HepG2 (cell line): ENCODE results near the gene LLGL2. TPM values are rescaled to one million over a fixed set of nuclear protein-coding genes. Genes with fewer than 3 reads are reported as not detected.
A peak's percentile ranks its signal among the peaks of the same experiment; 100 is the strongest.

Experiments
- ATRX ChIP-seq: sonication (generic); formaldehyde crosslinking; IDR thresholded peaks from 2 replicates; pipeline ENCODE4 v1.4.0; 2020; ENCODE audit warnings: missing genetic modification reagents, borderline replicate concordance
- CCAR2 ChIP-seq: fragments of 200-400 bp; formaldehyde crosslinking; optimal IDR thresholded peaks from 2 replicates; pipeline ENCODE3; 2018; ENCODE audit warnings: low read depth, mild to moderate bottlenecking, low read length, moderate library complexity
- EED ChIP-seq: sonication (generic); formaldehyde crosslinking; IDR thresholded peaks from 2 replicates; pipeline ENCODE4 v1.5.0; 2020; ENCODE audit warnings: mild to moderate bottlenecking, missing genetic modification reagents
- FOXJ3 ChIP-seq: sonication (generic); formaldehyde crosslinking; IDR thresholded peaks from 2 replicates; pipeline ENCODE4 v1.4.0; 2020; ENCODE audit warnings: missing genetic modification reagents, mild to moderate bottlenecking, borderline replicate concordance
- NCOA2 ChIP-seq: sonication (generic); formaldehyde crosslinking; IDR thresholded peaks from 2 replicates; pipeline ENCODE4 v1.8.0; 2022; ENCODE audit warnings: inconsistent platforms
- NFE2L2 ChIP-seq: fragments of 150-350 bp; IDR thresholded peaks from 2 replicates; pipeline ENCODE4 v1.6.1; 2014; ENCODE audit warnings: low read length
- PHB2 ChIP-seq: fragments of 450-650 bp; IDR thresholded peaks from 2 replicates; pipeline ENCODE4 v1.6.1; 2018; ENCODE audit not compliant: partially characterized antibody
- RARA ChIP-seq: IDR thresholded peaks from 2 replicates; pipeline ENCODE4 v1.6.1; 2016; ENCODE audit warnings: missing genetic modification reagents, missing compliant biosample characterization
- RBFOX2 ChIP-seq: fragments of 200-400 bp; formaldehyde crosslinking; IDR thresholded peaks from 2 replicates; pipeline ENCODE4 v1.6.1; 2017; ENCODE audit warnings: low read depth, mild to moderate bottlenecking, low read length
- SMARCE1 ChIP-seq: fragments of 450-650 bp; IDR thresholded peaks from 2 replicates; pipeline ENCODE4 v1.6.1; 2017; ENCODE audit warnings: borderline replicate concordance
- SP5 ChIP-seq: IDR thresholded peaks from 2 replicates; pipeline ENCODE4 v1.6.1; 2016; ENCODE audit warnings: low read depth, borderline replicate concordance
- TBX3 ChIP-seq: fragments of 450-650 bp; IDR thresholded peaks from 2 replicates; pipeline ENCODE4 v1.6.1; 2017; ENCODE audit warnings: antibody characterized with exemption, mild to moderate bottlenecking, inconsistent platforms, borderline replicate concordance
- YEATS4 ChIP-seq: sonication (generic); formaldehyde crosslinking; IDR thresholded peaks from 2 replicates; pipeline ENCODE4 v1.4.0; 2020; ENCODE audit warnings: missing genetic modification reagents, borderline replicate concordance
- ZNF160 ChIP-seq: sonication (generic); formaldehyde crosslinking; IDR thresholded peaks from 2 replicates; pipeline ENCODE4 v1.8.0; 2022; ENCODE audit warnings: mild to moderate bottlenecking, inconsistent platforms, missing genetic modification reagents
- ZNF253 ChIP-seq: sonication (generic); formaldehyde crosslinking; IDR thresholded peaks from 2 replicates; pipeline ENCODE4 v1.8.0; 2022; ENCODE audit warnings: mild to moderate bottlenecking, missing genetic modification reagents, borderline replicate concordance
- ZNF264 ChIP-seq: sonication (generic); formaldehyde crosslinking; IDR thresholded peaks from 2 replicates; pipeline ENCODE4 v1.4.0; 2020; ENCODE audit warnings: missing genetic modification reagents
- ZNF335 ChIP-seq: sonication (generic); formaldehyde crosslinking; IDR thresholded peaks from 2 replicates; pipeline ENCODE4 v1.4.0; 2020; ENCODE audit warnings: missing genetic modification reagents
- ZNF382 ChIP-seq: sonication (generic); formaldehyde crosslinking; IDR thresholded peaks from 2 replicates; pipeline ENCODE4 v1.5.0; 2020; ENCODE audit warnings: missing genetic modification reagents, mild to moderate bottlenecking, borderline replicate concordance
- ZNF7 ChIP-seq: IDR thresholded peaks from 2 replicates; pipeline ENCODE4 v1.6.1; 2016; ENCODE audit warnings: missing biosample characterization, missing genetic modification reagents
- ZNF841 ChIP-seq: sonication (generic); formaldehyde crosslinking; IDR thresholded peaks from 2 replicates; pipeline ENCODE4 v1.8.1; 2023; ENCODE audit warnings: missing genetic modification reagents, borderline replicate concordance
- ZNF850 ChIP-seq: sonication (generic); formaldehyde crosslinking; conservative IDR thresholded peaks from 2 replicates; pipeline ENCODE4 v1.9.0; 2021; ENCODE audit warnings: mild to moderate bottlenecking, missing genetic modification reagents
- polyA plus RNA-seq, 8 experiments: library from polyadenylated mRNA; depleted of rRNA in 3 of 8; stranded (reverse) in 7 of 8; unstranded in 1 of 8; fragments of >200 nt; fragmentation: Illumina TruSeq in 4 of 8; extraction: Trizol in 4 of 8; gene quantifications; 2 replicates each; pipeline versions ENCODE4 v1.2.1 to v1.2.3, GENCODE V29; 2011 to 2016; ENCODE audit warnings: low read depth in 4 of 8, missing spikeins in 1 of 8, mixed read lengths in 1 of 8; ENCODE audit not compliant: insufficient read depth in 1 of 8
- total RNA-seq, 5 experiments: library from RNA; depleted of rRNA; stranded (reverse); fragments of >200 nt; fragmentation: Illumina TruSeq; extraction: Trizol; gene quantifications; 2 replicates each; pipeline ENCODE4 v1.2.3, GENCODE V29; 2016; ENCODE audit warnings: low read depth in 1 of 5
- TF ChIP-seq, protein P1 (sequence below): IDR thresholded peaks from 2 replicates; pipeline ENCODE4 v1.6.1; 2018; ENCODE audit warnings: missing genetic modification reagents
- TF ChIP-seq, protein P2 (sequence below): sonication (generic); formaldehyde crosslinking; conservative IDR thresholded peaks from 2 replicates; pipeline ENCODE4 v1.8.1; 2023; ENCODE audit warnings: missing genetic modification reagents
- TF ChIP-seq, protein P3 (sequence below): sonication (generic); formaldehyde crosslinking; IDR thresholded peaks from 2 replicates; pipeline ENCODE4 v1.5.0; 2020; ENCODE audit warnings: missing genetic modification reagents
- TF ChIP-seq, protein P4 (sequence below): sonication (generic); formaldehyde crosslinking; IDR thresholded peaks from 2 replicates; pipeline ENCODE4 v1.9.0; 2022; ENCODE audit warnings: missing genetic modification reagents, mild to moderate bottlenecking, borderline replicate concordance

Gene LLGL2
- total and polyA plus RNA-seq, 2 of the 13 experiments (the other 11 are each of a cell fraction or from before 2014, with no cell fraction given), result 83.0 to 86.7 TPM

DNA sequence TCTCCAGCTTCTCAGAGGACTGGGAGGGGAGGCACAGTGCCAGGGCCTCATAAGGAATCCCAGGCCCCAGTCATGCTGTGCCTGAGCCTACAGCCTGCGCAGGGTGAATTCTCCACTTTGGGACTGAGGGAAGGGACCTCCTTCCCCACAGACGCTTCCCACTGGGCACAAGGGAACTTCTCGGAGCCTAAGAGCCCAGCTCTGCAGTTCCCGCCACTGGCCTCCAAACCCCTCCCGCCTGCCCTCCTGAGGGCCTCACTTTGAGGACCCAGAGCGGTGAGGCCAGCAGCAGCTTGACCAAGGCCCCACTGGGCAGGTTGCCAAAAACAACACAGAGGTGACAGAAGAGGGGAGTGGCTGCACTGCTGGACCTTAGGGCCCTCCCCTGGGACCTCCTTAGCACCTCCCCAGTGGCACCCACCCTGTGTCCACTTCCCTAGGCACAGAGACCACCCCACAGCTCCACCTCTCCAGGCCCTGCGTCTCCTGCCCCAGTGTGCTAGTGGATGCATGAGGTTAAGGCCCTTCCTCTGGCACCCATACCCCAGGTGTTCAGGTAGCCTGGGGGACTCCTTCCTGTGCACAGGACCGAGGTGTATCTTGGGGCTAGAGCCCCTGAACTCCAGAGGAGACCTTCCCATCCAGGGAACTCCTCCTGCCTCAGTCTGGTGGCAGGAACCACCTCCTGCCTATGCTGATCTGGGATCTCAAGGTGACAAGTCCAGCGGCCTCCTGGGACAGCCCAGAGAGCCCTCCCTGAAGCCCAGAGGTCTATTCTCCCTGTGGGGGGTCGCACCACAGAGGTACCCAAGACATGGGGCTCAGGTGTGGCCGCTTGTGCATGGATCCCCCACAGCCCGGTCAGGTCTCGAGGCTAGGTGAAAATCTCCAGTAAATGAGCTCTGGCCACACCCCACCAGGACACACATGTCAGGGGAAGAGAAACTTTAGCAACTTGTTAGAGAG is 13.6 kb upstream of the LLGL2 start (continued):
- TF ChIP-seq, protein P1, sequence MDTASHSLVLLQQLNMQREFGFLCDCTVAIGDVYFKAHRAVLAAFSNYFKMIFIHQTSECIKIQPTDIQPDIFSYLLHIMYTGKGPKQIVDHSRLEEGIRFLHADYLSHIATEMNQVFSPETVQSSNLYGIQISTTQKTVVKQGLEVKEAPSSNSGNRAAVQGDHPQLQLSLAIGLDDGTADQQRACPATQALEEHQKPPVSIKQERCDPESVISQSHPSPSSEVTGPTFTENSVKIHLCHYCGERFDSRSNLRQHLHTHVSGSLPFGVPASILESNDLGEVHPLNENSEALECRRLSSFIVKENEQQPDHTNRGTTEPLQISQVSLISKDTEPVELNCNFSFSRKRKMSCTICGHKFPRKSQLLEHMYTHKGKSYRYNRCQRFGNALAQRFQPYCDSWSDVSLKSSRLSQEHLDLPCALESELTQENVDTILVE (CRISPR knock-in tag), result no peak
- peak; percentile 80; the same call in 1 of the 2 replicates for TF ChIP-seq ZNF264 (CRISPR knock-in tag)
- TF ChIP-seq EED (CRISPR knock-in tag), result no peak
- no peak for TF ChIP-seq ZNF253 (CRISPR knock-in tag)
- TF ChIP-seq TBX3, result peak; percentile 99
- no peak for TF ChIP-seq RBFOX2
- TF ChIP-seq, protein P2, sequence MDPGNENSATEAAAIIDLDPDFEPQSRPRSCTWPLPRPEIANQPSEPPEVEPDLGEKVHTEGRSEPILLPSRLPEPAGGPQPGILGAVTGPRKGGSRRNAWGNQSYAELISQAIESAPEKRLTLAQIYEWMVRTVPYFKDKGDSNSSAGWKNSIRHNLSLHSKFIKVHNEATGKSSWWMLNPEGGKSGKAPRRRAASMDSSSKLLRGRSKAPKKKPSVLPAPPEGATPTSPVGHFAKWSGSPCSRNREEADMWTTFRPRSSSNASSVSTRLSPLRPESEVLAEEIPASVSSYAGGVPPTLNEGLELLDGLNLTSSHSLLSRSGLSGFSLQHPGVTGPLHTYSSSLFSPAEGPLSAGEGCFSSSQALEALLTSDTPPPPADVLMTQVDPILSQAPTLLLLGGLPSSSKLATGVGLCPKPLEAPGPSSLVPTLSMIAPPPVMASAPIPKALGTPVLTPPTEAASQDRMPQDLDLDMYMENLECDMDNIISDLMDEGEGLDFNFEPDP, result peak; percentile 97
- TF ChIP-seq, protein P3, sequence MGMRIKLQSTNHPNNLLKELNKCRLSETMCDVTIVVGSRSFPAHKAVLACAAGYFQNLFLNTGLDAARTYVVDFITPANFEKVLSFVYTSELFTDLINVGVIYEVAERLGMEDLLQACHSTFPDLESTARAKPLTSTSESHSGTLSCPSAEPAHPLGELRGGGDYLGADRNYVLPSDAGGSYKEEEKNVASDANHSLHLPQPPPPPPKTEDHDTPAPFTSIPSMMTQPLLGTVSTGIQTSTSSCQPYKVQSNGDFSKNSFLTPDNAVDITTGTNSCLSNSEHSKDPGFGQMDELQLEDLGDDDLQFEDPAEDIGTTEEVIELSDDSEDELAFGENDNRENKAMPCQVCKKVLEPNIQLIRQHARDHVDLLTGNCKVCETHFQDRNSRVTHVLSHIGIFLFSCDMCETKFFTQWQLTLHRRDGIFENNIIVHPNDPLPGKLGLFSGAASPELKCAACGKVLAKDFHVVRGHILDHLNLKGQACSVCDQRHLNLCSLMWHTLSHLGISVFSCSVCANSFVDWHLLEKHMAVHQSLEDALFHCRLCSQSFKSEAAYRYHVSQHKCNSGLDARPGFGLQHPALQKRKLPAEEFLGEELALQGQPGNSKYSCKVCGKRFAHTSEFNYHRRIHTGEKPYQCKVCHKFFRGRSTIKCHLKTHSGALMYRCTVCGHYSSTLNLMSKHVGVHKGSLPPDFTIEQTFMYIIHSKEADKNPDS (CRISPR knock-in tag), result no peak
- peak; percentile 92 for TF ChIP-seq RARA (CRISPR knock-in tag)
- peak; percentile 41; the same call in 1 of the 2 replicates for TF ChIP-seq YEATS4 (CRISPR knock-in tag)
- peak; percentile 89 for TF ChIP-seq NCOA2 (CRISPR knock-in tag)
- TF ChIP-seq, protein P4, sequence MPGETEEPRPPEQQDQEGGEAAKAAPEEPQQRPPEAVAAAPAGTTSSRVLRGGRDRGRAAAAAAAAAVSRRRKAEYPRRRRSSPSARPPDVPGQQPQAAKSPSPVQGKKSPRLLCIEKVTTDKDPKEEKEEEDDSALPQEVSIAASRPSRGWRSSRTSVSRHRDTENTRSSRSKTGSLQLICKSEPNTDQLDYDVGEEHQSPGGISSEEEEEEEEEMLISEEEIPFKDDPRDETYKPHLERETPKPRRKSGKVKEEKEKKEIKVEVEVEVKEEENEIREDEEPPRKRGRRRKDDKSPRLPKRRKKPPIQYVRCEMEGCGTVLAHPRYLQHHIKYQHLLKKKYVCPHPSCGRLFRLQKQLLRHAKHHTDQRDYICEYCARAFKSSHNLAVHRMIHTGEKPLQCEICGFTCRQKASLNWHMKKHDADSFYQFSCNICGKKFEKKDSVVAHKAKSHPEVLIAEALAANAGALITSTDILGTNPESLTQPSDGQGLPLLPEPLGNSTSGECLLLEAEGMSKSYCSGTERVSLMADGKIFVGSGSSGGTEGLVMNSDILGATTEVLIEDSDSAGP, result peak; percentile 80
- TF ChIP-seq ZNF7 (CRISPR knock-in tag), result no peak
- TF ChIP-seq ZNF335 (CRISPR knock-in tag), result peak; percentile 93
- no peak for TF ChIP-seq ZNF382 (CRISPR knock-in tag)
- TF ChIP-seq ZNF160 (CRISPR knock-in tag), result peak; percentile 82; the same call in 1 of the 2 replicates
- TF ChIP-seq ZNF850 (CRISPR knock-in tag), result no peak
- TF ChIP-seq SMARCE1, result no peak
- TF ChIP-seq CCAR2, result no peak
- TF ChIP-seq PHB2, result no peak
- TF ChIP-seq FOXJ3 (CRISPR knock-in tag), result peak; percentile 53; the same call in 1 of the 2 replicates
- peak; percentile 99 for TF ChIP-seq SP5
- no peak for TF ChIP-seq ATRX (CRISPR knock-in tag)
- no peak for TF ChIP-seq NFE2L2
- TF ChIP-seq ZNF841 (CRISPR knock-in tag), result no peak
